Fibroblast of the conjunctiva (primary cell): ENCODE data around the gene ZNF814.
"Not testable (repeated sequence)": the region's sequence is repeated elsewhere in the genome, so short reads cannot be mapped to it uniquely, and the experiment has no call there.

Source experiments
- DNase-seq: peaks from one replicate; pipeline ENCODE4 v3.0.0-alpha.2; 2010; ENCODE audit warnings: low read depth

ZNF814 gene

DNA sequence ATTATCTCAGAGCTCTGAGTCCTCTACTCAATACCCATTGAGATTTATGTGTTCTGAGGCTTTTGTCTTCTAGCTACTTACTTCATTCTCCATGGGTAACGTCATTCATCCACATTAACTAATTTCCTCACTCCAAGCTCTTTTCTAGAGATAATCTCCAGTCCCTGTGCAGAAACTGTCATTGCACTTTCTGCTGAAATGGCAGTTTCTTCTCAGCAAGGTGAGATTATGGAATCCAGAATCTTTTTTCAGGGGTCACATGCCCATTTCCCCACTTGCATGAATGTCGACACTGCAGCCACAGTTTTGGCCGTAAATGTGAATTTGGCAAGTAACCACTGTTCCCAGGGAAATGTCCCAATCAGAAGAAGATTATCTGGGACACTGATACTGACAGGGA, 26.5 kb downstream of the ZNF814 start:
- not testable (repeated sequence) for DNase-seq

DNA sequence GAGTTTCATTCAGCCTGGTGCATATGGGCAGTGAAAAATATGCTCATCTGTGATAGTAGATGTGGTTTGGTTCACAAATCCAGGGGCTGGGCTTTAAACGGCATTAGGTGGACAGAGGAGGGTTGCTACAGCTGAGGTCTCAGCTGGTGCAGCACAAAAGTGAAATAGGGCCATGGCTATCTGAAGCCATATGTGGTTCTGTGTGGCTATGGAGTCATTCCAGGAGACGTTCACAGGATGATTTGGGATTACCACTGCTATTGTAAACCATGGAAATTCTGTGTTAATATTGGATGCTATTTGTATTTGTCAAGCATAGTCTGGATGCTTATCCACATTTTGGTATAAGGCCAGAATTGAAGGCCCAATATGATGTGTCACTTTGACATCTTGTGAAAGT, 34.7 kb downstream of the ZNF814 start:
- DNase-seq: not testable (repeated sequence)

- DNase-seq: not testable (repeated sequence)
Observed at GRCh38 chr19:57851812-57852603, 36.8 kb downstream of the ZNF814 start.

- no peak for DNase-seq
Observed at GRCh38 chr19:57850553-57851017, 38.3 kb downstream of the ZNF814 start.

DNA sequence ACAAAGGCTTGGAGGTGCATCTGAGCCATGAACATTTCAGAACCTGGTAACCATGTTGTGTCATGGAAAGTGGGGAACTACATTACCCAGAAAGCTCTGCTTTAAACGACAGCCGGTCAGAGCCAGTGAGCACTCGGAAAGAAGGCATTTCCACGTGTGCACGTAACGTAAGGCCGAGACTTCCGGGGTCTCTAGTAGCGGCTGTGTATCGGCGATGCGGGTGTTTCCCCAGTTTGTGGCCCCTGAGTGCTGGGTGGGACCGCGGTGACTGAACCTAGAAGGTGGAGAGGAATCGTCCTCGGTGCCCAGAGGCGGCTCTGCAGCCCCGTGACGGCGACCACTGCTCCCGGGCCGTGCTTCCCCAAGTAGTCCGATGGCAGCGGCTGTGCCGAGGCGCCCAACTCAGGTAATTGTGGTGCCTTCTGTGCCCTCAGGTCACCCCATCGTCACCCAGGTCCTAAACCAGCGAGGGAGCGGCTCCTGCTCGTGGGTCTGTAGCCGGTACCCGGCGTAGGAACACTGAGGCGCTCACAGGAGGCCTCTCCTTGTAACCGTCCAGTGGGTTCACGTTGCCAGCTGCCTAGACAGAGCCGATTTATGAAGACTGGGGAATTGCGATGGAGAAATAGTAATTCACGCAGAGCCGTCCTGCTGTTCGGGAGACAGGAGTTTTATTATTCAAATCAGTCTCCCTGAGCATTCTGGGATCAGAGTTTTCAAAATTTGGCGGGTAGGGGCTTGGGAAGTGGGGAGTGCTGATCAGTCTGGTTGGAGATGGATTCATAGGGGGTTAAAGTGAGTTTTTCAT, 39.0 kb downstream of the ZNF814 start, which contains the start of gene ZNF587:
TSS of gene ZNF587 (plus strand) at position 194 of the 808 bp plus-strand sequence. CDS start at position 374, 180 bp downstream.
- peak; percentile 66 for DNase-seq

- not testable (repeated sequence) for DNase-seq
Observed at GRCh38 chr19:57849162-57849665, 39.6 kb downstream of the ZNF814 start.

GRCh38 chr19:57847164-57847563, 41.7 kb downstream of the ZNF814 start:
- DNase-seq: not testable (repeated sequence)

- DNase-seq: no peak
Observed at GRCh38 chr19:57841122-57841763, 47.6 kb downstream of the ZNF814 start.

GRCh38 chr19:57838622-57839191, 50.1 kb downstream of the ZNF814 start:
- DNase-seq: not testable (repeated sequence)

DNA sequence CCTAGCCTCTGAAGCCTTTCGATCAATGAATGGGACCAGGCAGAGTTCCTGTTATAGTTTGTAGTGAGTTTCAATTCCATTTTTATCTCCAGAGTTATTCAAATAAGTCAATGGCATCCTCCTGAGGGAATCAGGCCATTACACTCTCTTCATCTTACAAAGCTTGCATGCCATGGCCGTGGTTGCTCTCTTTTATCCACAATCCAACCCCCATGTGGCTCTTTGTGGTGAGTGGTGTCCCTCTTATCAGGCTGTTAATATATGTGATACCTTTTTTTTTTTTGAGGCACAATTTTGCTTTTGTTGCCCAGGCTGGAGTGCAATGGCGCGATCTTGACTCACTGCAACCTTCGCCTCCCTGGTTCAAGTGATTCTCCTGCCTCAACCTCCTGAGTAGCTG, 51.8 kb downstream of the ZNF814 start:
- DNase-seq: not testable (repeated sequence)

DNA sequence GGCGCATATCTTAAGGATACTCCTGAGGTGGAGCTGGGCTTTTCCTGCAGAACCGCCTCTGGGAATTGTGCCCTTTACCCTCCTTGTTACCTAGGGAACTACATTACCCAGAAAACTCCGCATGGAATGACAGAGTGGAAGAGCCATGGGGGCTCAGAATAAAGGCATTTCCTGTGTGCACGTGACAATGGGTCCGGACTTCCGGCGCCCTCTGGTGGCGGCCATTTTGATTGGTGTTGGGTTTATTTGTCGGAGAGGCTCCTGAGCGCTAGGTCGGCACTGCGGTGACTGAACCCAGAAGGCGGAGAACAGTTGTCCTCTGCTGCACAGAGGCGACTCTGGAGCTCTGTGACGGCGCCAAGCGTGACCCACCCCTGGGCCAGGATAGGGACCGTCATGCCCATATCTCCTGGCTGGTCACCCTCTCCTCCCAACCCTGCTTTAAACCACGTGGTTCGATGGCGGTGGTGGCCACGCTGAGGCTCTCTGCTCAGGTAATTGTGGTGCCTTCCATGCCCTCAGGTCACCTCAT, 58.7 kb downstream of the ZNF814 start, which contains the start of gene ZNF587B:
TSS of gene ZNF587B (plus strand) at position 229 of the 532 bp plus-strand sequence. CDS start at position 459, 230 bp downstream.
- peak; percentile 42 for DNase-seq

- DNase-seq: no peak
Observed at GRCh38 chr19:57829316-57829715, 59.5 kb downstream of the ZNF814 start.

DNA sequence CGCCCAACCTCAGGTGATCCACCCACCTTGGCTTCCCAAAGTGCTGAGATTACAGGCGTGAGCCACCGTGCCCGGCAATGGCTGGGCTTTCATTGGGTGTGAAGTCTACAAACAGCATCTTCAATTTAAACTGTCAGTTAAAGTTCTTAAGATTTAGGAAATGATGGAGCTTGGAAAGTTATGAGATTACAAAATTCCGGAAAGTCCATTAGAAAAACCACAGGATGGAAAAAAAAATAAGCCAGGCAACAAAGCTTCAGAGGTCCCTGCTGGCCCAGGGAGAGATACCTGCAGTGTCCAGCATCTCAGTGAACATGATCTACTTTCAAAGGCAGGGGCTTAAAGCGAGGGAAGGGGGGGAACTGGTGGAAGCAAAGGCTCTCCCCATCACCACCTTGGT, 63.3 kb downstream of the ZNF814 start:
- no peak for DNase-seq

DNA sequence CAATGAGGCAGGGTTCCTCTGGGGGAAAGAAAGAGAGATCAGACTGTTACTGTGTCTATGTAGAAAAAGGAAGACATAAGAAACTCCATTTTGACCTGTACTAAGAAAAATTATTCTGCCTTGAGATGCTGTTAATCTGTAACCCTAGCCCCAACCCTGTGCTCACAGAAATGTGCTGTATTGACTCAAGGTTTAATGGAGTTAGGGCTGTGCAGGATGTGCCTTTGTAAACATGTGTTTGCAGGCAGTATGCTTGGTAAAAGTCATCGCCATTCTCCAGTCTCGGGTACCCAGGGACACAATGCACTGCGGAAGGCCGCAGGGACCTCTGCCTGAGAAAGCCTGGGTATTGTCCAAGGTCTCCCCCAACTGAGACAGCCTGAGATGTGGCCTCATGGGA, 65.2 kb downstream of the ZNF814 start:
- DNase-seq: not testable (repeated sequence)

DNA sequence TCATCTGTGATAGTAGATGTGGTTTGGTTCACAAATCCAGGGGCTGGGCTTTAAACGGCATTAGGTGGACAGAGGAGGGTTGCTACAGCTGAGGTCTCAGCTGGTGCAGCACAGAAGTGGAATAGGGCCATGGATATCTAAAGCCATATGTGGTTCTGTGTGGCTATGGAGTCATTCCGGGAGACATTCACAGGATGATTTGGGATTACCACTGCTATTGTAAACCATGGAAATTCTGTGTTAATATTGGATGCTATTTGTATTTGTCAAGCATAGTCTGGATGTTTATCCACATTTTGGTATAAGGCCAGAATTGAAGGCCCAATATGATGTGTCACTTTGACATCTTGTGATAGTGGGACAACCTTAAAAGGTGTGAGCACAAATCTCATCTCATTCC, 65.7 kb downstream of the ZNF814 start:
- not testable (repeated sequence) for DNase-seq

DNA sequence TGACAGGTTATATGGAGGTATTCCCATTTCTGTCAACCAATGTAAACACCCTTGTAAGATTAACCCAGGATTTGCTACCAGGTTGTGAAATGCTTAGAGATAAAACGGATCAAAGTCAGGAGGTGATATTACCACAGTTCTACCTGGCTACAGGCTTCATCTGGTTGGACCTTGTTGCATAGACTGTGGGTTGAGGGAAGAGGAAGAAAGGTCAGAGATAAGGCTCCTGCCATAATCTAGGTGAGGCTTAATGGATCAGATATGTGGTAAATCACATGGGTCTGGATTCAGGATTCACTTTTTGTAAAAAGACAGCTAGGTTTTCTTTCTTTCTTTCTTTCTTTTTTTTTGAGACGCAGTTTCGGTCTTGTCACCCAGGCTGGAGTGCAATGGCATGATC, 67.3 kb downstream of the ZNF814 start:
- DNase-seq: not testable (repeated sequence)

- not testable (repeated sequence) for DNase-seq
Observed at GRCh38 chr19:57821095-57821494, 67.7 kb downstream of the ZNF814 start.

DNA sequence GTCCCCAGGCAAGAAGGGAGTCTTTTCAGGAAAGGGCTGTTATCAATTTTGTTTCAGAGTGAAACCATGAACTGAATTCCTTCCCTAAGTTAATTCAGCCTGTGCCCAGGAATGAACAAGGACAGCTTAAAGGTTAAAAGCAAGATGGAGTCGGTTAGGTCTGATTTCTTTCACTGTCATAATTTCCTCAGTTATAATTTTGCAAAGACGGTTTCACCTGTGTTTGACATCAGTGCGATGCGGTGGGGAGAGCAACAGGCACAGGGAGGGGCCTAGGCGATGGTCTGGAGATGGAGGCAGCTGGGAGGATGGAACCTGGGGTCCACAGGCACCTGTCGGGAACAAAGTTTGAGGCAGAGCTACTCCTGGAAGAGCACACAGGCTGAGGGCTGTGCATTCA, 68.2 kb downstream of the ZNF814 start:
- DNase-seq: no peak

DNA sequence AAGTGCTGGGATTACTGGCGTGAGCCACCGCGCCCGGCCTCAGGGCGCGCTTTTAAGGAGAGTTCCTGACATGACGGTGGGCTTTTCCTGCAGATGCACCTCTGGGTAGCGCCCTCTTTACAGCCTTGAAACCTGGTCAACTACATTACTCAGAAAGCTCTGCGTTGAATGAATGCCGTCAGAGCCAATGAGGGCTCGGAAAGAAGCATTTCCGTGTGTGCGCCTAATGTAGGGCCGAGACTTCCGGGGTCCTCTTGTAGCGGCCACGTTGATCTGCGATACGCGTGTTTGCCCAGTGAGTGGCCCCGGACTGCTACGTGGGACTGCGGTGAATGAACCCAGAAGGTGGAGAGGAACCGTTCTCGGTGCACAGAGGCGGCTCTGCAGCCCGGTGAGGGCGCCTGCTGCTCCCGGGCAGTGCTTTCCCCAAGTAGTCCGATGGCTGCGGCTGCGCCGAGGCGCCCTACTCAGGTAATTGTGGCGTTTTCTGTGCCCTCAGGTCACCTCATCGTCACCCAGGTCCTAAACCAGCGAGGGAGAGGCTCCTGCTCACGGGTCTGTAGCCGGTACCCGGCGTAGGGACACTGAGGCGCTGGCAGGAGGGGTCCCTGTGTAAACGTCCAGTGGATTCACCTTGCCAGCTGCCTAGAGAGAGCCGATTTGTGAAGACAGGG, 69.2 kb downstream of the ZNF814 start:
- DNase-seq: peak; percentile 78

DNA sequence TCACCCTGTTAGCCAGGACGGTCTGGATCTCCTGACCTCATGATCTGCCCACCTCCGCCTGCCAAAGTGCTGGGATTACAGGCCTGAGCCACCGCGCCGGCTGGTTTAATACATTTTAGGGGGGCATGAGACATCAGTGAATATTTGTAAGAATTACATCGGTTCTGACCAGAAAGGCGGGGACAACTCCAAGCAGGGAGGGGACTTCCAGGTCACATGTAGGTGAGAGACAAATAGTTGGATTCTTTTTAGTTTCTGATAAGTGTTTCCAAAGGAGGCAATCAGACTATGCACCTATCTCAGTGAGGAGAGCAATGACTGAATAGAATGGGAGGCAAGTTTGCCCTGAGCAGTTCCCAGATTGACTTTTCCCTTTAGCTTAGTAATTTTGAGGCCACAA, 70.5 kb downstream of the ZNF814 start:
- DNase-seq: no peak

DNA sequence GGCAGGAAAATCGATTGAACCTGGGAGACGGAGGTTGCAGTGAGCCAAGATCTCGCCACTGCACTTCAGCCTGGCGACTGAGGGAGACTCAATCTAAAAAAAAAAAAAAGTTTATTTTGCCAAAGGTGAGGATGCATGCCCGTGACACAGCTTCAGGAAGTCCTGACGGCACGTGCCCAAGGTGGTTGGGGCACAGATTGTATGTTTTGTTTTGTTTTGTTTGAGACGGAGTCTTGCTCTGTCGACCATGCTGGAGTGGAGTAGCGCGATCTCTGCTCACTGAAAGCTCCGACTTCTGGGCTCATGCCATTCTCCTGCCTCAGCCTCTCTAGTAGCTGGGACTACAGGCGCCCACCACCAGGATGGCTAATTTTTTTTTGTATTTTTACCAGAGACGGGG, 70.9 kb downstream of the ZNF814 start:
- DNase-seq: no peak
